ENCODE measurements around the gene BCAS3.

Gene BCAS3

GRCh38 chr17:61386251-61386650 lies 708.6 kb downstream of the BCAS3 start:
- TF ChIP-seq GATA2 (IDR thresholded peaks at IDR 0.05; ENCODE audit: low read depth, low read length) (no peak), GATA3 (IDR thresholded peaks at IDR 0.05; ENCODE audit: low read depth, low read length) (no peak)

GRCh38 chr17:61387011-61387410 lies 709.4 kb downstream of the BCAS3 start:
- TF ChIP-seq GATA3 (IDR thresholded peaks at IDR 0.05; ENCODE audit: low read depth, low read length) (no peak), GATA2 (IDR thresholded peaks at IDR 0.05; ENCODE audit: low read depth, low read length) (no peak)

GRCh38 chr17:61387511-61388305 lies 710.1 kb downstream of the BCAS3 start:
- TF ChIP-seq GATA3 (IDR thresholded peaks at IDR 0.05; ENCODE audit: low read depth, low read length) (no peak), GATA2 (IDR thresholded peaks at IDR 0.05; ENCODE audit: low read depth, low read length) (no peak)

DNA sequence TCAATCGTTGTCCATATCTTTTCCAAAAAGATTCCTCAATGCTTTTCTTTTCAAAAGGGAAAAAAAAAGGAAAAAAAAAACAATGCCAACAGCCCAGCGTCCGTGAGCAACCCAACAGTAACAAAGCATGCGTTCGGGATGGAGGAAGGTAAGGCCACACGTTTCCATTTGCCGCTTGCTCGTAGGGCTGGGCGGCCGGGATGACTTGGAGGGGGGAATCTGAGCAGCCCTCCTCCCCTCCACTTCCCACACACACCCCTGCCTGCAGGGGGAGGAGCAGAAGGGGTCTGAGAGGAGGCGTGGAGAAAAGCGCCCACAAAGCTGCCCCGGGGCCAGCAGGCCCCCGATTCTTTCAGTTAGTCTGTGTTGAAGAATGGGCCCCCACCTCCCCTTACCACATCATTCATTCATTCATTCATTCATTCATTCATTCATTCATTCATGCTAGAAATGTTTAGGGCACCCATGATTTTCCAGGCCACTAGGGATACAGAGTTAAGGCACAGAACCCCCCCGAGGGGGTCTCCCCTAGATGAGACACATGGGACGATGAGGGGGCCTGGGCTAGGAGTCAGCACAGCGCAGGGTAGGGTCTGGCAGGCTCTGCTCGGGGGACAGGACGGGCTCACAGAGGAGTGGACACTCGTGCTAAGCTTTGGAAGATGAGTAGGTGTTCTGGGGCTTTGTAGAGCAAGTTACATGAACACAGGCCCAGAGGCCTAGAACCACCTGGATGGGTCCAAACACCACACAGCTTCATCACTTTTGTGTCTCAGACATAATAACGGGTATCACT lies 711.1 kb downstream of the BCAS3 start:
- no peak for TF ChIP-seq GATA2 (IDR thresholded peaks at IDR 0.05; ENCODE audit: low read depth, low read length)
- no peak for TF ChIP-seq GATA3 (IDR thresholded peaks at IDR 0.05; ENCODE audit: low read depth, low read length)

DNA sequence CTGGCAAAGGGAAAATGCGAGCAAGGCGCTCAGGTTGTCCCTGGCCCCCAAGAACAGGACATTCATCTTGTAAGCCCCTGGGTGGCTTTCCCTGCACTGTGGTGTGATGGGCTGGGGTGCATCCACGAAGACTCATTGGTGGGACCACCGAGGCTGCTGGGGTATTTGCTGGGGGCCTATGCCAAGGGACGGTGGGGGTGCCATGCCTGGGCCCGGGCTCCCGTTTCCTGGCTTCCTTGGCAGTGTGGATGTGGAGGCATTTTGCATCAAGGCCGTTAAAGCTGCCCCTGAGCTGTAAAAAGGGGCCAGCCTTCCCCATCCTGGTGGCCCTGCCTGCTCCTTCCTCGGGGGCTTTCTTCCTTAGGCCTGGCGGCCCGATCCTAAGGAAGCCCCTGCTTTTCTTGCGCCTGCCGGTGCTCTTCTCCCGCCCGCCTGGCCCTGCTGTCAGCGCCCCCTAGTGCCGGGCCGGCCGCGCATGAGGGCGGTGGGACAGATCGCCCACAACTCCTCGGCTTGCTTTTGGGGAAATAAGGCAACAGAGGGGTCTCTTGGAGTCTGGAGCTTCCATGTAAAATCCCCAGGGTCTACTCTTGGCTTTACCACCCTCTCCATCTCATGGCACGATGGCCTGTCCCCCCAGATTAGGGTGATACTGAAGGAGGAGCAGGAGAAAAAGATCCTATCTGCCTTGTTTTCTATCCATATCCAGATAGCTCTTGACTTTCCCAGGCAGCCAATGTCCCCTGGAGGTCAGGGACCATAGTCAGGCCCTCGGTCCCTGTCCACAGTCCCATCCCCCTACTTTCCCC lies 712.2 kb downstream of the BCAS3 start:
- TF ChIP-seq GATA2 (IDR thresholded peaks at IDR 0.05; ENCODE audit: low read depth, low read length) (no peak), GATA3 (IDR thresholded peaks at IDR 0.05; ENCODE audit: low read depth, low read length) (no peak)

- no peak for TF ChIP-seq GATA3 (IDR thresholded peaks at IDR 0.05; ENCODE audit: low read depth, low read length)
- no peak for TF ChIP-seq GATA2 (IDR thresholded peaks at IDR 0.05; ENCODE audit: low read depth, low read length)
Measured at GRCh38 chr17:61390479-61390791, 712.8 kb downstream of the BCAS3 start.

DNA sequence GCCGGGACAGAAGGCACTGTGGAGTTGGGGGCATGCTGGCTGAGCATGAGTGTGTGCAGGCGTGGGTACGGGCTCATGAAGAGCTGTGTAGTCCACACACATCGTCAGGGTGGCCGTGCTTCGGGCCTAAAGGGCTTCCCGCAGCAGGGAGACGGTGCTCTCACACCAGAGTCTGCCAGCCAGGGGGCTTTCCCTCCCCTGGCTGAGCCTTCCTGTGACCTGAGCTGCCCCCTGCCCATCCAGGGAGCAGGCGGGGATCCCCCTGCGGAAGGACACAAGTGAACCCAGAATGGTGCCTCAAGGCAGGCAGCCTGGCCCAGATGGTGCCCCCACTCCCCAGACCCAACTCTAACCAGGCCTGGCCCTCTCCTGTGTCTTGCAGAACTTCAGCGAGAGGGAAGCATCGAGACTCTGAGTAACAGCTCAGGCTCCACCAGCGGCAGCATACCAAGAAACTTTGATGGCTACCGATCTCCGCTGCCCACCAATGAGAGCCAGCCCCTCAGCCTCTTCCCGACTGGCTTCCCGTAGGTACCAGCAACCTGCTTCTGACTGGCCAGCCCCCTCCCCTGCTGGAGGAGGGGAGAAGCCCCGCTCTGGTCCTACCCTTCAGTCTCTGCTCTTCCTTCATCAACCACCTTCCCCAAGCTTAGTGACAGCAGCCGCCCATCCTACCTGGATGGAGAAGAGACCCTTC lies 714.1 kb downstream of the BCAS3 start:
- no peak for TF ChIP-seq GATA2 (IDR thresholded peaks at IDR 0.05; ENCODE audit: low read depth, low read length)
- no peak for TF ChIP-seq GATA3 (IDR thresholded peaks at IDR 0.05; ENCODE audit: low read depth, low read length)

DNA sequence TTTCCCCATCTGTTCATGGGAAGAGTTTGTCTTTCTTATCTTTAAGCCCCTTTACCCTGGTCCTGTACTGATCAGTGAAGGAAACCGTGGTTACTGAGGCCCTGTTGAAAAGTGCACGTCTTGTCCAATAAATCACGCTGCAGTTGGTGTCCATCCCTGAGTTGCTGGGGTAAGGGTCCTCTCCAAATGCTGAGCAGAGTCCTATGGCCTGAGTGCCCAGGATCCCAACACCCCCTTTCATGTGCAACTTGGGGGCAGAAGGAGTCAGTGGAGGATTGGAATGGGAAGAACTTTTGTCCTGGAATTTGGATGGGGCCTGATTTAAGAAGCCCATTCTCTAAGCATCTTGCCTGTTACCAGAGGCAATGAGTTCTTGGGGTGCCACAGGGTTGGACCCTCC lies 715.0 kb downstream of the BCAS3 start:
- TF ChIP-seq GATA3 (IDR thresholded peaks at IDR 0.05; ENCODE audit: low read depth, low read length) (no peak), GATA2 (IDR thresholded peaks at IDR 0.05; ENCODE audit: low read depth, low read length) (no peak)

DNA sequence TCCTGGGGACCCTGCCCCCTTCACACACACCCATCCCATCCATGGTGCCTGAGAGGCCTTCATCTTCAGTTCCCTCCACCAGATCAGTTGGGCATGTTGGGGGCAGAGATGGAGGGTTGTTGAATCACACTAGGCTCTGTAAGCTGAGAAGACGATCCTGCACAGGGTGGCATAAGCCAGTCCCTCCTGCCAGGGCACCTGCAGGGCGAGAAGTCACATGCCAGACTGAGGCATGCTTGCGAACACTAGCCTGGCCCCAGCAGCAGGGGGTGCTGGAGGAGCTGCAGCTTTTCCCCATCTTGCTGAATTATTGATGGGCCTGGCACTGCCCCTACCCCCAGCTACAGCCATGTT lies 715.9 kb downstream of the BCAS3 start:
- TF ChIP-seq GATA2 (IDR thresholded peaks at IDR 0.05; ENCODE audit: low read depth, low read length) (no peak), GATA3 (IDR thresholded peaks at IDR 0.05; ENCODE audit: low read depth, low read length) (no peak)

DNA sequence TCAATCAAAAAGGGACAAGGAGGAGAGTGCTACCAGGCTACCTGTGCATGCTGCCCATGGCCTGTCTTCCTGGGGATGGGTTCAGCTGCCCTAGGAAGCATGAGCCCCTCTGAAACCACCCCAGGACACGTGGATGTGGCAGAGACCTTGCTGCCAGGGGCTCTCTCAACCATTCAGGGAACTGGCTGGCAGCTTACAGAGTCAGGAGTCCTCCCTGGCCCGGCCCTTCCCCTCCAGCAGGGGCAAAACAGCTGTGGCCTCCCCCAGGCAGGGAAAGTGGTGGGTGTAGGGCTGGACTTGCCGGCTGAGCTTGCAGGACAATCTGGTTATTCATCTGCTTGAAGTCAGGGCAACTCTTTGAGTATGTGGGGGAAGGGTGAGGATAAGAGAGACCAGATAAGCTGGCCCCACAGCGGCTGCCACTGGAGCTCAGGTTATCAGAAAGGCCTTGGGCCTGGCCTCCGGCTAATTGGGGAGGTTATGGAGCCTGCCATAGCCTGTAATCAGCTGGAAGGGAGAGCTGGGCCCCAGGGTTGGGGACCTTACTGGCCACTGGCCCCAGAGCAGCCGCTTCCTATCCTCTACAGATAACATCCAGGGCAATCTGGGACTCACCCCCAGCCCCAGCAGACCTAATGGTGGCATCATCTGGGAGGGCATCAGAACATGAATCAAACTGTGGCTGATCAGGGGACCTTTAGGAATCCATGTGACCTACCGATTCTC lies 716.4 kb downstream of the BCAS3 start:
- TF ChIP-seq GATA2 (IDR thresholded peaks at IDR 0.05; ENCODE audit: low read depth, low read length): peak; percentile 90
- no peak for TF ChIP-seq GATA3 (IDR thresholded peaks at IDR 0.05; ENCODE audit: low read depth, low read length)

- TF ChIP-seq GATA2 (IDR thresholded peaks at IDR 0.05; ENCODE audit: low read depth, low read length): no peak
- no peak for TF ChIP-seq GATA3 (IDR thresholded peaks at IDR 0.05; ENCODE audit: low read depth, low read length)
Measured at GRCh38 chr17:61394630-61395408, 717.2 kb downstream of the BCAS3 start.

GRCh38 chr17:61395409-61395982 lies 717.8 kb downstream of the BCAS3 start:
- no peak for TF ChIP-seq GATA3 (IDR thresholded peaks at IDR 0.05; ENCODE audit: low read depth, low read length)
- TF ChIP-seq GATA2 (IDR thresholded peaks at IDR 0.05; ENCODE audit: low read depth, low read length): no peak

All from SH-SY5Y (cell line).